Colonic mucosa (tissue), 4 donors: Measurements from ENCODE around the gene USP9X. TPM values are rescaled to one million over a fixed set of nuclear protein-coding genes. Genes with fewer than 3 reads are reported as not detected.

ENCODE experiments used
- DNase-seq: peaks from one replicate; pipeline ENCODE4 v3.0.0-alpha.2; 2020
- H3K27ac ChIP-seq: fragments of 200-600 bp; one replicate; pipeline ENCODE4 v1.8.0; 2021
- H3K27me3 ChIP-seq: fragments of 200-600 bp; one replicate; pipeline ENCODE4 v1.8.0; 2021
- H3K36me3 ChIP-seq: fragments of 200-600 bp; one replicate; pipeline ENCODE4 v1.8.0; 2021
- H3K4me1 ChIP-seq: fragments of 200-600 bp; one replicate; pipeline ENCODE4 v1.8.0; 2021; ENCODE audit warnings: mild to moderate bottlenecking
- H3K4me3 ChIP-seq: fragments of 200-600 bp; one replicate; pipeline ENCODE4 v1.8.0; 2021
- H3K9ac ChIP-seq, 2 donors: one replicate each; pipeline ENCODE4 v1.7.0; 2013; ENCODE audit warnings: control low read depth in 2 of 2, low read depth in 2 of 2, low read length in 2 of 2
- H3K9me3 ChIP-seq: fragments of 200-600 bp; one replicate; pipeline ENCODE4 v1.8.0; 2021
- intact Hi-C: fragments of 100-400 bp; cut with DNase I; formaldehyde crosslinking; loops from one replicate; pipeline ENCODE4 v1.14.1; 2022
- total RNA-seq, 2 donors: library from RNA; stranded (reverse); fragmentation: NEBNext Ultra II Directional in 1 of 2; extraction: Animal tissue kit (Norgen Biotek cat#: 25700) in 1 of 2; gene quantifications; one replicate each; pipeline ENCODE4 v1.2.1, GENCODE V29; 2021
- TF ChIP-seq, protein P1 (sequence below): fragments of 200-600 bp; IDR thresholded peaks from one replicate; pipeline ENCODE4 v1.8.0; 2022; ENCODE audit warnings: antibody characterized with exemption, mild to moderate bottlenecking
- donor health status: healthy.
- donor health status: DM: no; HTN: no; CAD: no.
- donor health status: DM: no; HTN: no; CAD: no.

USP9X gene
- total RNA-seq, 2 donors from 2014 or later, result 74.5 to 89.0 TPM

DNA sequence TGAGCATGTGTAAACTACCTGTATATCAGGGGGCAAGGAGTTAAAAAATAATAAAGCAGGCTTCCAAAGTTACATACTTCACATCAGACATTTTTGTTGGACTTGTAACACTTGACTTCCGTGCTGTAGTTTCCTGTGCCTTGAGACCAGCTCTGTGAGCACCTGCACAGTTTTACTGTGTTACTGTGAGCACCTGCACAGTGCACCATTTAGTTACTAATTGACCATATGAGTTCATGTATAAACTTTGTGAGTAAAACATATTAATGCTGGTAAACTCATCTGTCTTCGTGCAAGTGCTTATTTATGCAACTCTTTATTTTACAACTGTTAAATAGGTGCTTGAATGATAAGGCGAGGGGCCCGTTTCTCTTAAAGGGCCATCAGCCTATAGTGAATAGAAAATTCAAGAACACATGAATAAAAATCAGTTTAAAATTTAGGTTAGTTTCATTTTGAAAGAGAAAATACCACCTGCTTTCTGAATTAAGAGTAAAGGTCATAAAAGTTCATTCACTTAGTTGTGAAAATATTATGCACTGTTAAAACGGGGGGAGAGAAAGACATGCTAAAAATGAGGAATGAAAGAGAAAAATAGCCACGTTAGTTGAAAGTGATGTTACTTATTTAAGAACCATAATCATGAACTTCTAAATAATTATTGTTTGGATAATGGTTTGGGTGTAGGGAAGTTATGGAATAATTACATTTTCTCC, 42.4 kb downstream of the USP9X start:
- H3K9me3 ChIP-seq, result no peaks in the 10 kb centered on the region
- no peak overlapping the region for H3K27ac ChIP-seq
- H3K9ac ChIP-seq, result no peak overlapping the region
- H3K36me3 ChIP-seq, result no peaks in the 10 kb centered on the region
- TF ChIP-seq, protein P1, sequence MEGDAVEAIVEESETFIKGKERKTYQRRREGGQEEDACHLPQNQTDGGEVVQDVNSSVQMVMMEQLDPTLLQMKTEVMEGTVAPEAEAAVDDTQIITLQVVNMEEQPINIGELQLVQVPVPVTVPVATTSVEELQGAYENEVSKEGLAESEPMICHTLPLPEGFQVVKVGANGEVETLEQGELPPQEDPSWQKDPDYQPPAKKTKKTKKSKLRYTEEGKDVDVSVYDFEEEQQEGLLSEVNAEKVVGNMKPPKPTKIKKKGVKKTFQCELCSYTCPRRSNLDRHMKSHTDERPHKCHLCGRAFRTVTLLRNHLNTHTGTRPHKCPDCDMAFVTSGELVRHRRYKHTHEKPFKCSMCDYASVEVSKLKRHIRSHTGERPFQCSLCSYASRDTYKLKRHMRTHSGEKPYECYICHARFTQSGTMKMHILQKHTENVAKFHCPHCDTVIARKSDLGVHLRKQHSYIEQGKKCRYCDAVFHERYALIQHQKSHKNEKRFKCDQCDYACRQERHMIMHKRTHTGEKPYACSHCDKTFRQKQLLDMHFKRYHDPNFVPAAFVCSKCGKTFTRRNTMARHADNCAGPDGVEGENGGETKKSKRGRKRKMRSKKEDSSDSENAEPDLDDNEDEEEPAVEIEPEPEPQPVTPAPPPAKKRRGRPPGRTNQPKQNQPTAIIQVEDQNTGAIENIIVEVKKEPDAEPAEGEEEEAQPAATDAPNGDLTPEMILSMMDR, result no peak
- no peak for DNase-seq
- intact Hi-C loops, result no loop called here
- no peaks in the 10 kb centered on the region for H3K27me3 ChIP-seq
- H3K4me1 ChIP-seq, result no peaks in the 10 kb centered on the region
- no peak overlapping the region for H3K4me3 ChIP-seq

DNA sequence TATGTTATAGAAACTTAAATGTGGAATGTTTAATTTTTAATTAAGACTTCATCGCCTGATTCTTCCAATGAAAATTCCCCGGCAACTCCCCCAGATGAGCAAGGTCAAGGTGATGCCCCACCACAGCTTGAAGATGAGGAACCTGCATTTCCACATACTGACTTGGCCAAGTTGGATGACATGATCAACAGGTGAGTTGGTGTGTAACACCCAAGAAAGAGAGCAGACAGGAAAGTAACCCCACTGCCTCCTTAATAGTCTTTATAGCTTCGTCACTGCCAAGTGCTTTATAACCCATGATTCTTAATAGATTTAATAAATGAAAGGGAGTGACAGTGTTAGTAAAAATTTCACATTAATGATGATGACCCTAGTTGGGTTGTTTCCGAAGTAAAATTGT, 43.7 kb downstream of the USP9X start:
- Histone ChIP-seq H3K27me3 (no peaks in the 10 kb centered on the region), H3K4me3 (no peak overlapping the region)

DNA sequence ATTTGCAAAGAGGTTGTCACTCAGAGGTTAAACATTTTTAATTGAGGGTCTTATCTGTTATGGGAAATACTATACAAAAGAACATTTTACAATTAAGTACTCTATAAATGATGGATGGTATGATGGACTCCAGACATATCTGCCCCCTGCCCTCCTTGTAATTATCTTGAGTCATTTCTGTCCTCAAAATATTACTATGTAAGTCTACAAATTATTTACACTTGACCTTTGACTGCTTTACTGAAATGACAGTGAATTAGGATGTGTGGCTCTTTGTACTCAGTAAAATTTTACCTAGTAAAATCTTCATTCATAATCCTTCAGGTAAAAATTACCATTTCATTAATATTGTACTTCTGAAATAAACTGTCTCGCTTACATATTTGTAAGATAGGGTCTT, 46.5 kb downstream of the USP9X start:
- TF ChIP-seq, protein P1, result no peak
- no peak overlapping the region for H3K4me3 ChIP-seq
- intact Hi-C loops, result no loop called here
- no peaks in the 10 kb centered on the region for H3K9me3 ChIP-seq
- no peak overlapping the region for H3K9ac ChIP-seq
- H3K27ac ChIP-seq, result no peak overlapping the region
- DNase-seq, result no peak
- H3K36me3 ChIP-seq, result no peaks in the 10 kb centered on the region
- no peaks in the 10 kb centered on the region for H3K4me1 ChIP-seq
- no peaks in the 10 kb centered on the region for H3K27me3 ChIP-seq

More for the DNA sequence above, 43.7 kb downstream of the USP9X start:
- H3K36me3 ChIP-seq, result no peaks in the 10 kb centered on the region
- TF ChIP-seq, protein P1, result no peak
- H3K4me1 ChIP-seq, result no peaks in the 10 kb centered on the region
- H3K27ac ChIP-seq, result no peak overlapping the region
- DNase-seq, result no peak
- intact Hi-C loops, result no loop called here
- no peaks in the 10 kb centered on the region for H3K9me3 ChIP-seq
- H3K9ac ChIP-seq, result no peak overlapping the region

DNA sequence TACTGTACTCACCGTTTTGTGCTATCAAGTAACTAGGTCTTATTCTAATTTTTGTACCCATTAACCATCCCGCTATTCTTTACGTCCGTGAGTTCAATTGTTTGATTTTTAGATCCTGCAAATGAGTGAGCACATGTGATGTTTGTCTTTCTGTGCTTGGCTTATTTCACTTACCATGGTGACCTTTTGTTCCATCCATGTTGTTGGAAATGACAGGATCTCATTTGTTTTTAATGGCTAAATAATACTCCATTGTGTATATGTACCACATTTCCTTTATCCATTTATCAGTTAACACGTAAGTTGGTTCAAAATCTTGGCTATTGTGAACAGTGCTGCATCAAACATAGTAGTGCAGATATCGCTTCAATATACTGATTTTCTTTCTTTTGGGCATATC, 48.3 kb downstream of the USP9X start:
- intact Hi-C loops, result no loop called here
- no peak overlapping the region for H3K4me3 ChIP-seq
- no peaks in the 10 kb centered on the region for H3K27me3 ChIP-seq
- DNase-seq, result no peak
- no peak overlapping the region for H3K9ac ChIP-seq
- H3K36me3 ChIP-seq, result no peaks in the 10 kb centered on the region
- H3K27ac ChIP-seq, result no peak overlapping the region
- H3K9me3 ChIP-seq, result no peaks in the 10 kb centered on the region
- TF ChIP-seq, protein P1, result no peak
- no peaks in the 10 kb centered on the region for H3K4me1 ChIP-seq

DNA sequence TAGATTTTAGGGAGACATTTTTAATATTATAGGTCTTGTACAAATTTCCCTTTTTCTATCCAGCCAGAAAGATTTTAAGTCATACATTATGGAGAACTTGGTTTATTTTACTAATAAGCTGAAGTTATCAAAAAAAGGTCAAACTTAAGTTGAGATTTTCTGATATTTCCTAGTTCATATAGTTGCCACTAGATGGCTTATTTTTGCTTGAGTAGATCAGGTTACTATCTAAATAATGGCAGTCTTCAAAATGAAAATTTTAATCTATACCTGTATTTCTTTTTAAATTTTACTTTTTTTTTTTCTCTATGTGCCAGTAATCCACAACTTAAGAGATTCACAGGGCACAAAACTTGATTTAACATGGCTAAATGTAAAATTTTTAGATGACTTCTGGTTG, 52.3 kb downstream of the USP9X start:
- intact Hi-C loops, result no loop called here
- H3K4me3 ChIP-seq, result no peak overlapping the region
- H3K4me1 ChIP-seq, result no peaks in the 10 kb centered on the region
- TF ChIP-seq, protein P1, result no peak
- no peaks in the 10 kb centered on the region for H3K9me3 ChIP-seq
- no peaks in the 10 kb centered on the region for H3K27me3 ChIP-seq
- no peak overlapping the region for H3K27ac ChIP-seq
- DNase-seq, result no peak
- H3K9ac ChIP-seq, result no peak overlapping the region
- H3K36me3 ChIP-seq, result no peaks in the 10 kb centered on the region
